Suprapubic skin (tissue), 4 donors: ENCODE results near the gene ZFP90. TPM values are rescaled to one million over a fixed set of nuclear protein-coding genes. Genes with fewer than 3 reads are reported as not detected.

Experiments used
- DNase-seq, 2 donors: peaks; one replicate each; pipeline ENCODE4 v3.0.0-alpha.2; 2019; ENCODE audit warnings: low spot score in 2 of 2
- H3K27ac ChIP-seq: fragments of 200-600 bp; sonication (generic); one replicate; pipeline ENCODE4 v1.5.1; 2019
- H3K27me3 ChIP-seq: fragments of 200-600 bp; sonication (generic); one replicate; pipeline ENCODE4 v1.5.1; 2019
- H3K36me3 ChIP-seq: fragments of 200-600 bp; sonication (generic); one replicate; pipeline ENCODE4 v1.5.1; 2019
- H3K4me1 ChIP-seq: fragments of 200-600 bp; sonication (generic); one replicate; pipeline ENCODE4 v1.5.1; 2019
- H3K4me3 ChIP-seq: fragments of 200-600 bp; sonication (generic); one replicate; pipeline ENCODE4 v1.5.1; 2019; ENCODE audit warnings: mild to moderate bottlenecking
- H3K9me3 ChIP-seq: fragments of 200-600 bp; sonication (generic); one replicate; pipeline ENCODE4 v1.5.1; 2019
- EP300 ChIP-seq: sonication (generic); formaldehyde crosslinking; IDR thresholded peaks from one replicate; pipeline ENCODE4 v1.6.1; 2017; ENCODE audit warnings: antibody characterized with exemption
- POLR2A ChIP-seq, 2 donors: fragments of 450-650 bp; IDR thresholded peaks; one replicate each; pipeline ENCODE4 v1.6.1; 2017; ENCODE audit warnings: antibody characterized with exemption in 2 of 2, mild to moderate bottlenecking in 2 of 2, moderate library complexity in 2 of 2
- POLR2AphosphoS5 ChIP-seq, 3 donors: sonication (generic); formaldehyde crosslinking; IDR thresholded peaks; one replicate each; pipeline ENCODE4 v1.6.1; 2017; ENCODE audit warnings: antibody characterized with exemption in 3 of 3
- WGBS: methylation state at CpG from one replicate; pipeline ENCODE4 v1.1.5; 2018; 5-methylcytosine and 5-hydroxymethylcytosine counted together
- total RNA-seq, 4 donors: library from RNA; depleted of rRNA; stranded (reverse); fragments of >200 nt; gene quantifications; one replicate each; pipeline ENCODE4 v1.1.0, GENCODE V29; 2016
- TF ChIP-seq, protein P1 (sequence below), 2 donors: fragments of 200-600 bp in 1 of 2; fragments of 450-650 bp in 1 of 2; sonication (generic) in 1 of 2; IDR thresholded peaks; one replicate each; pipeline ENCODE4 v1.5.1; 2016 to 2019; ENCODE audit warnings: antibody characterized with exemption in 2 of 2, mild to moderate bottlenecking in 1 of 2, moderate library complexity in 1 of 2

ZFP90 gene
- total RNA-seq, 4 donors from 2014 or later, result 9.1 to 34.5 (median 16.4) TPM

DNA sequence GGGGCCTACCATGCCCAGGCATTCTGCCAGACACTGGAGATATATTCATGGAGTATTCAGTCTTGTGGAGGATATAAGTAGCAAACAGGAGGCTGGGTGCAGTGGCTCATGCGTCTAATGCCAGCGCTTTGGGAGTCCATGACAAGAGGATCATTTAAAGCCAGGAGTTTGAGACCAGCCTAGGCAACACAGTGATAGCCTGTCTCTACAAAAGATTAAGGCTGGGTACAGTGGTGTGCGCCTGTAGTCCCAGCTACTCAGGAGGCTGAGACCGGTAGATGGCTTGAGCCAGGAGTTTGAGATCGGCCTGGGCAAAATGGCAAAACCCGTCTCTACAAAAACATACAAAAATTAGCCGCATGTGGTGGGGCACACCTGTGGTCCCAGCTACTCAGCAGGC lies 68.4 kb downstream of the ZFP90 start:
- no peak for TF ChIP-seq POLR2A (IDR thresholded peaks at IDR 0.05)
- no peak for TF ChIP-seq POLR2AphosphoS5 (IDR thresholded peaks at IDR 0.05)
- no peak for TF ChIP-seq EP300
- no peaks in the 10 kb centered on the region for H3K9me3 ChIP-seq
- WGBS, result 86% methylated on average over 7 of the region's 7 CpGs

DNA sequence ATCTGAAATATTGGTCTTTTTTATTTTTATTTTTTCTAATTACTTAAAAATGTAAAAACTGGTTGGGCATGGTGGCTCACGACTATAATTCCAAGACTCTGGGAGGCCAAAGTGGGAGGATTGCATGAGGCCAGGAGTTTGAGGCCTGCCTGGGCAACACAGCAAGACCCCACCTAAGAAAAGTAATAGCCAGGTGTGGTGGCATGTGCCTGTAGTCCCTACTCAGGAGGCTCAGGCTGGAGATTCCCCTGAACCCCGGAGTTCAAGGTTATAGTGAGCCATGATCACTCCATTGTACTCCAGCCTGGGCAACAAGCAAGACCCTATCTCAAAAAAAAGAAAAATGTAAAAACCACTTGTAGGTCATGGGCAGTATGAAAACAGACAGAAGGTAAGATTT lies 69.2 kb downstream of the ZFP90 start:
- H3K36me3 ChIP-seq, result no peaks in the 10 kb centered on the region
- WGBS, result 97% methylated on average over 2 of the region's 2 CpGs

More for the DNA sequence above, 68.4 kb downstream of the ZFP90 start:
- H3K4me1 ChIP-seq, result no peaks in the 10 kb centered on the region
- no peak overlapping the region for H3K27ac ChIP-seq
- no peaks in the 10 kb centered on the region for H3K27me3 ChIP-seq
- H3K36me3 ChIP-seq, result no peaks in the 10 kb centered on the region
- no peak for DNase-seq
- no peak overlapping the region for H3K4me3 ChIP-seq

DNA sequence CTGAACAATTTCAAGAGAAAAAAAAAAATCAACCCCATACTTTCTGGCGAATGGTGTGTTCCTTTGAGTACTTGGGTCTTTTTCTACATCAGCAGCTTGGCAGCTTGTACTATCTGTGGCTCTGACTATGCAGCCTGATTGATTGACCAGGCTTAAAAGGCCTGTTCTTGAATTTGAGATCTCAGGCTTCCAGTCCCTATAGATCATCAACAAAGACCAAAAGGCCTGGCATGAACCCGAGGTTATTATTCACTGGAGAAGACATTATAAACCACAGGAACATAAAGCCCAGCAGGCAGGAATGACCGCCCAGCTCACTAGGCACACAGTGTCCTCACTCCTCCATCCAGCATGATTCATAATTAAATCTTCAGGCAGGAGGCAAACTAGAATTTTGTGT lies 73.9 kb downstream of the ZFP90 start:
- H3K27ac ChIP-seq, result no peak overlapping the region
- no peaks in the 10 kb centered on the region for H3K4me1 ChIP-seq
- H3K36me3 ChIP-seq, result no peaks in the 10 kb centered on the region
- TF ChIP-seq EP300 (no peak), POLR2A (IDR thresholded peaks at IDR 0.05) (no peak), POLR2AphosphoS5 (IDR thresholded peaks at IDR 0.05) (no peak)
- TF ChIP-seq, protein P1, sequence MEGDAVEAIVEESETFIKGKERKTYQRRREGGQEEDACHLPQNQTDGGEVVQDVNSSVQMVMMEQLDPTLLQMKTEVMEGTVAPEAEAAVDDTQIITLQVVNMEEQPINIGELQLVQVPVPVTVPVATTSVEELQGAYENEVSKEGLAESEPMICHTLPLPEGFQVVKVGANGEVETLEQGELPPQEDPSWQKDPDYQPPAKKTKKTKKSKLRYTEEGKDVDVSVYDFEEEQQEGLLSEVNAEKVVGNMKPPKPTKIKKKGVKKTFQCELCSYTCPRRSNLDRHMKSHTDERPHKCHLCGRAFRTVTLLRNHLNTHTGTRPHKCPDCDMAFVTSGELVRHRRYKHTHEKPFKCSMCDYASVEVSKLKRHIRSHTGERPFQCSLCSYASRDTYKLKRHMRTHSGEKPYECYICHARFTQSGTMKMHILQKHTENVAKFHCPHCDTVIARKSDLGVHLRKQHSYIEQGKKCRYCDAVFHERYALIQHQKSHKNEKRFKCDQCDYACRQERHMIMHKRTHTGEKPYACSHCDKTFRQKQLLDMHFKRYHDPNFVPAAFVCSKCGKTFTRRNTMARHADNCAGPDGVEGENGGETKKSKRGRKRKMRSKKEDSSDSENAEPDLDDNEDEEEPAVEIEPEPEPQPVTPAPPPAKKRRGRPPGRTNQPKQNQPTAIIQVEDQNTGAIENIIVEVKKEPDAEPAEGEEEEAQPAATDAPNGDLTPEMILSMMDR (IDR thresholded peaks at IDR 0.05), result no peak
- H3K9me3 ChIP-seq, result no peaks in the 10 kb centered on the region
- H3K4me3 ChIP-seq, result no peak overlapping the region
- 91% methylated on average over 3 of the region's 3 CpGs for WGBS
- H3K27me3 ChIP-seq, result no peaks in the 10 kb centered on the region
- DNase-seq, result no peak

More for the DNA sequence above, 69.2 kb downstream of the ZFP90 start:
- Histone ChIP-seq H3K4me3 (no peak overlapping the region), H3K27me3 (no peaks in the 10 kb centered on the region), H3K4me1 (no peaks in the 10 kb centered on the region), H3K27ac (no peak overlapping the region), H3K9me3 (no peaks in the 10 kb centered on the region)
- TF ChIP-seq POLR2AphosphoS5 (IDR thresholded peaks at IDR 0.05) (no peak), POLR2A (IDR thresholded peaks at IDR 0.05) (no peak), EP300 (no peak)
- TF ChIP-seq, protein P1 (IDR thresholded peaks at IDR 0.05), result no peak
- DNase-seq, result no peak

DNA sequence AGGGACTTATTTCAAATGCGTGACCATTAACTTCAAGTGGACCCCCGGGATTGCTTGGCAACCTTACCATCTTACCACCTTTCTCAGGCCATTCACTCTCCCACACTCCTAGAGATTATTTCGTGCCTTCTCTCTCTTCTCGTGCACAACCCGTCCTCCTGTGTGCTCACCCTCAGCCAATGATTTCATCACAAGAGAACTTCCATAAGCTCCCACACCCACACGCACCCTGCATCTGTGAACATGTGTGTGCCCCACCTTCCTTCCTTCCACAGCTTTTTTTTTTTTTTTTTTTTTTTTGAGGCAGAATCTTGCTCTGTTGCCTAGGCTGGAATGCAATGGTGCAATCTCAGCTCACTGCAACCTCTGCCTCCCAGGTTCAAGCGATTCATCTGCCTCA lies 78.6 kb downstream of the ZFP90 start:
- Histone ChIP-seq H3K4me1 (no peaks in the 10 kb centered on the region), H3K27me3 (no peaks in the 10 kb centered on the region), H3K9me3 (no peaks in the 10 kb centered on the region), H3K36me3 (no peaks in the 10 kb centered on the region), H3K27ac (no peak overlapping the region), H3K4me3 (no peak overlapping the region)
- TF ChIP-seq POLR2AphosphoS5 (IDR thresholded peaks at IDR 0.05) (no peak), EP300 (no peak), POLR2A (IDR thresholded peaks at IDR 0.05) (no peak)
- TF ChIP-seq, protein P1 (IDR thresholded peaks at IDR 0.05), result no peak
- 70% methylated on average over 7 of the region's 7 CpGs for WGBS
- no peak for DNase-seq

Other genes starting within 250 kb of the ZFP90 start
- gene SLC7A6OS, start 228.3 kb upstream of the ZFP90 start, total RNA-seq, result 10 to 100 TPM in 2 of 4 donors, 1 to 10 TPM in 2; 8.8 to 18.1 (median 10.1) TPM
- 100 to 1,000 TPM in 1 of 4 donors, 10 to 100 TPM in 3; 38.8 to 101 (median 69.9) TPM for gene PRMT7, start 228.3 kb upstream of the ZFP90 start, total RNA-seq
- 10 to 100 TPM; 26.2 to 64.9 (median 39.9) TPM for gene SMPD3, start 90.8 kb upstream of the ZFP90 start, total RNA-seq
- 10 to 100 TPM; 39.0 to 96.8 (median 70.1) TPM for gene CDH3, start 106.0 kb downstream of the ZFP90 start, total RNA-seq
- 100 to 1,000 TPM; 175 to 248 (median 223) TPM for gene CDH1, start 198.0 kb downstream of the ZFP90 start, total RNA-seq